ENCODE measurements around the gene SEMA5A.

DNA sequence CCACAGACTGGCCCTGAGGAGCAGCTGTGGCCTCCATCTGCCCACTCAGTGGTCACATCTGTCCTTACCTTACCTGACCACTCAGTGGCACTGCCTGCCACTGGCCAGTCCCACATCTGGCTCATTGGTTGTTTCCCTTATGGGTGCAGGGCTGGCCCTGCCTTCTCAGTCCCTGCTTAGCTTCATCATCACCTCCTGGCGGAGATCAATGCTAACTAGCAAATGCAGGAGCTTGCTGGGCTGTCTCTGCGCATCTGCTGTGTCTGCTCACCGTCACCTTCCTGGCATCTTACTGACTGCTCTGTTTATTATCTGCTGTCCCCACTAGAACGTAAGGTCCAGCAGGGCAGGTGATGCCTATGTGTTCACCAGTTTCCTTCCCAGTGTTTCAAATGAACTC is 356.9 kb downstream of the SEMA5A start:
- TF ChIP-seq, protein P1, sequence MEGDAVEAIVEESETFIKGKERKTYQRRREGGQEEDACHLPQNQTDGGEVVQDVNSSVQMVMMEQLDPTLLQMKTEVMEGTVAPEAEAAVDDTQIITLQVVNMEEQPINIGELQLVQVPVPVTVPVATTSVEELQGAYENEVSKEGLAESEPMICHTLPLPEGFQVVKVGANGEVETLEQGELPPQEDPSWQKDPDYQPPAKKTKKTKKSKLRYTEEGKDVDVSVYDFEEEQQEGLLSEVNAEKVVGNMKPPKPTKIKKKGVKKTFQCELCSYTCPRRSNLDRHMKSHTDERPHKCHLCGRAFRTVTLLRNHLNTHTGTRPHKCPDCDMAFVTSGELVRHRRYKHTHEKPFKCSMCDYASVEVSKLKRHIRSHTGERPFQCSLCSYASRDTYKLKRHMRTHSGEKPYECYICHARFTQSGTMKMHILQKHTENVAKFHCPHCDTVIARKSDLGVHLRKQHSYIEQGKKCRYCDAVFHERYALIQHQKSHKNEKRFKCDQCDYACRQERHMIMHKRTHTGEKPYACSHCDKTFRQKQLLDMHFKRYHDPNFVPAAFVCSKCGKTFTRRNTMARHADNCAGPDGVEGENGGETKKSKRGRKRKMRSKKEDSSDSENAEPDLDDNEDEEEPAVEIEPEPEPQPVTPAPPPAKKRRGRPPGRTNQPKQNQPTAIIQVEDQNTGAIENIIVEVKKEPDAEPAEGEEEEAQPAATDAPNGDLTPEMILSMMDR (IDR thresholded peaks at IDR 0.05), result no peak
- no peak for TF ChIP-seq POLR2A (IDR thresholded peaks at IDR 0.05)

Measured in gastroesophageal sphincter (tissue), 3 donors.